Prostate gland (tissue), 2 donors: ENCODE data around the gene ARHGDIA.
A peak's percentile ranks its signal among the peaks of the same experiment; 100 is the strongest.

Experiments
- CTCF ChIP-seq, 4 experiments: fragments of 200-600 bp in 2 of 4; fragments of 450-650 bp in 2 of 4; sonication (generic) in 2 of 4; IDR thresholded peaks; 1 replicate in 3 of 4; 2 replicates in 1 of 4; pipeline ENCODE4 v1.5.1; 2016 to 2019; ENCODE audit warnings: antibody characterized with exemption in 4 of 4, mild to moderate bottlenecking in 2 of 4, moderate library complexity in 2 of 4
- POLR2A ChIP-seq: fragments of 450-650 bp; IDR thresholded peaks from one replicate; pipeline ENCODE4 v1.6.1; 2016; ENCODE audit warnings: antibody characterized with exemption, mild to moderate bottlenecking

GRCh38 chr17:81840826-81841778 lies 30.0 kb downstream of the ARHGDIA start:
- TF ChIP-seq CTCF (IDR thresholded peaks at IDR 0.05) (no peak), POLR2A (peak; percentile 24)
